Heart right ventricle (tissue), 16 donors: ENCODE measurements around the gene AP3S2. TPM values are rescaled to one million over a fixed set of nuclear protein-coding genes. Genes with fewer than 3 reads are reported as not detected.

Experiments used
- ATAC-seq, 8 donors: fragments of 200-7000 bp; cut with Tn5 transposase; one replicate each; pipeline ENCODE4 v1.9.1; 2020; ENCODE audit warnings: mild to moderate bottlenecking in 8 of 8, moderate library complexity in 8 of 8, moderate number of reproducible peaks in 1 of 8
- DNase-seq, 2 donors: peaks; one replicate each; pipeline ENCODE4 v3.0.0-alpha.2; 2020
- H3K27ac ChIP-seq, 10 donors: fragments of 200-600 bp; sonication (generic) in 2 of 10; one replicate each; pipeline versions ENCODE4 v1.5.0 to v1.8.0; 2020 to 2022; ENCODE audit warnings: mild to moderate bottlenecking in 3 of 10
- H3K27me3 ChIP-seq, 7 donors: fragments of 200-600 bp; one replicate each; pipeline ENCODE4 v1.8.0; 2021 to 2022; ENCODE audit warnings: mild to moderate bottlenecking in 2 of 7
- H3K36me3 ChIP-seq, 9 donors: fragments of 200-600 bp; sonication (generic) in 1 of 9; one replicate each; pipeline versions ENCODE4 v1.5.0 to v1.8.0; 2020 to 2022; ENCODE audit warnings: mild to moderate bottlenecking in 2 of 9
- H3K4me1 ChIP-seq, 9 donors: fragments of 200-600 bp; sonication (generic) in 1 of 9; one replicate each; pipeline versions ENCODE4 v1.5.0 to v1.8.0; 2020 to 2022; ENCODE audit warnings: mild to moderate bottlenecking in 4 of 9
- H3K4me3 ChIP-seq, 10 donors: fragments of 200-600 bp; sonication (generic) in 2 of 10; one replicate each; pipeline versions ENCODE4 v1.5.0 to v1.8.0; 2020 to 2022; ENCODE audit warnings: mild to moderate bottlenecking in 7 of 10, moderate library complexity in 2 of 10
- H3K9me3 ChIP-seq, 11 donors: fragments of 200-600 bp in 10 of 11; sonication (generic) in 2 of 11; one replicate each; pipeline versions ENCODE4 v1.5.0 to v1.8.0; 2013 to 2022; ENCODE audit warnings: mild to moderate bottlenecking in 2 of 11, control low read depth in 1 of 11, moderate library complexity in 1 of 11
- WGBS, 2 donors: extraction: QIAGEN DNeasy Blood & Tissue Kit; methylation state at CpG; one replicate each; pipeline ENCODE4 v1.1.7; 2013; ENCODE audit warnings: inconsistent platforms in 1 of 2; 5-methylcytosine and 5-hydroxymethylcytosine counted together
- intact Hi-C, 10 donors: fragments of 100-400 bp; cut with DNase I; formaldehyde crosslinking; loops; one replicate each; pipeline versions ENCODE4 v1.11.1 to v1.14.2; 2022
- polyA plus RNA-seq, 2 donors: library from polyadenylated mRNA; stranded (reverse); fragments of 200-250 nt; gene quantifications; one replicate each; pipeline ENCODE4 v1.2.3, GENCODE V29; 2013
- total RNA-seq, 10 donors: library from RNA; stranded (reverse); fragmentation: NEBNext Ultra II Directional in 3 of 10; extraction: Animal tissue kit (Norgen Biotek cat#: 25700) in 3 of 10; gene quantifications; one replicate each; pipeline versions ENCODE4 v1.2.1 to v1.2.4, GENCODE V29; 2021 to 2023
- TF ChIP-seq, protein P1 (sequence below), 9 donors: fragments of 200-600 bp; sonication (generic) in 2 of 9; IDR thresholded peaks; one replicate each; pipeline versions ENCODE4 v1.5.0 to v1.8.0; 2021 to 2022; ENCODE audit warnings: antibody characterized with exemption in 9 of 9, mild to moderate bottlenecking in 5 of 9, moderate library complexity in 1 of 9
- donor health status: Arrhythmogenic right ventricular cardiomyopathy.
- donor health status: ischemic (EF 13 %, LVEDD 7.1; RV severe dilation, severe dysfunction).
- donor health status: healthy with polysubstance abuse.
- donor health status: DM: no; HTN: yes; CAD: no.
- donor health status: DM: no; HTN: no; CAD: no.
- donor health status: ischemic (EF 25% LVEDD 6.9; RV normal size, moderate dysfunction).
- donor health status: ischemic (EF 25% LVEDD 5.7; RV mildly dilated, moderate dysfunction).
- donor health status: healthy.
- donor health status: DM: yes; HTN: yes; CAD: no.
- donor health status: Ischemic cardiomyopathy.
- donor health status: ischemic (EF 35%, LVEDD 5.7; RV mildly dilated, moderate dysfunction).
- donor health status: nonischemic (EF 11% LVEDD 7.7; RV severe dilation, severe dysfunction).
- donor health status: DM: yes; HTN: yes; CAD: no.
- donor health status: PGD.
- donor health status: ischemic (EF 29% LVEDD 5.4; RV normal size, mild dysfunction).
- donor health status: nonischemic (EF 23%, LVEDD 6.1; RV moderate dilation, normal function).

The AP3S2 gene
- total and polyA plus RNA-seq, 12 donors: 16.8 to 55.5 (median 45.5) TPM

DNA sequence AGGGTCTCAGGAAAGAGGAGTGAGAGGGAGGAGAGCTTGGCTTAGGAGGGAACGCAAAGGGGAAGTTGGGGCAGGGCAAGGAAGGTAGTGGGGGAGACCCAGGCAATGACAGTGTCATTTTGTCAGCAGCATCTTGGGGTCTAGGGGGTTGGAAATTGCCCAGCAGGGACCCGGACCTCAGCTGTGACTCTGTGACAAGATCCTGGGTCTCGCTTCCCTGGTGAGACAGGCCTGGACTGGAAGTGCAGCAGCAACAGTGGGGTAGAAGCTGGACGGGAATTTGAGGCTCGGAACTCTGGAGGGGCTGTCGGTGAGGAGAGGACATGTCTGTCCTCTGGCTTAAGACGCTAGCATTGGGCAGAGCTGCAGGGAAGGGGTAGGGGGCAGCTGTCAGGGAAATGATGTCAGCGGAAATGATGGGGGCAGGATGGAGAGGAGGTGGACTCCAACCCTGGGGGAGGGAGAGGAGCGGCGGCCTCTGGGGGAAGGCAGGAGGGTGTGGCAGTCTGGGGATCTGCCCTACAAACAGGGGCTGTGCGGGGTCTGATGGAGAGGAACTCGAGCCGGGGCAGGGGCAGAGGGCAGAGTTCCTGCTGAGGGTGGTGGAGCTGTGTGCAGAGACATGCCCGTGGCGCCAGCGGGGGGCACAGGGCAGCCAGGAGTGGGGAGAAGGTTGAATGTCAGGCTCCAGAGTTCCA, 91.4 kb downstream of the AP3S2 start:
- intact Hi-C loops: no loop called here
- WGBS, 2 donors: 52 to 55% methylated on average over 16 of the region's 16 CpGs
- peak overlapping the region in 1 of 10 donors; percentile 28 for H3K27ac ChIP-seq
- H3K4me3 ChIP-seq: peak overlapping the region in 2 of 10 donors; percentile 20 to 35
- TF ChIP-seq, protein P1, sequence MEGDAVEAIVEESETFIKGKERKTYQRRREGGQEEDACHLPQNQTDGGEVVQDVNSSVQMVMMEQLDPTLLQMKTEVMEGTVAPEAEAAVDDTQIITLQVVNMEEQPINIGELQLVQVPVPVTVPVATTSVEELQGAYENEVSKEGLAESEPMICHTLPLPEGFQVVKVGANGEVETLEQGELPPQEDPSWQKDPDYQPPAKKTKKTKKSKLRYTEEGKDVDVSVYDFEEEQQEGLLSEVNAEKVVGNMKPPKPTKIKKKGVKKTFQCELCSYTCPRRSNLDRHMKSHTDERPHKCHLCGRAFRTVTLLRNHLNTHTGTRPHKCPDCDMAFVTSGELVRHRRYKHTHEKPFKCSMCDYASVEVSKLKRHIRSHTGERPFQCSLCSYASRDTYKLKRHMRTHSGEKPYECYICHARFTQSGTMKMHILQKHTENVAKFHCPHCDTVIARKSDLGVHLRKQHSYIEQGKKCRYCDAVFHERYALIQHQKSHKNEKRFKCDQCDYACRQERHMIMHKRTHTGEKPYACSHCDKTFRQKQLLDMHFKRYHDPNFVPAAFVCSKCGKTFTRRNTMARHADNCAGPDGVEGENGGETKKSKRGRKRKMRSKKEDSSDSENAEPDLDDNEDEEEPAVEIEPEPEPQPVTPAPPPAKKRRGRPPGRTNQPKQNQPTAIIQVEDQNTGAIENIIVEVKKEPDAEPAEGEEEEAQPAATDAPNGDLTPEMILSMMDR (IDR thresholded peaks at IDR 0.05): no peak
- ATAC-seq (peak in 6 of 8 donors; percentile 27 to 86 (median 64)), DNase-seq (peak in 1 of 2 donors; percentile 44)
- H3K27me3 ChIP-seq: peaks cover 0 to 5% (median 0%) of the 10 kb centered on the region in 7 donors
- H3K36me3 ChIP-seq: peaks cover 0 to 94% (median 0%) of the 10 kb centered on the region in 9 donors
- no peaks in the 10 kb centered on the region for H3K9me3 ChIP-seq
- peaks cover 0 to 4% (median 0%) of the 10 kb centered on the region in 9 donors for H3K4me1 ChIP-seq

DNA sequence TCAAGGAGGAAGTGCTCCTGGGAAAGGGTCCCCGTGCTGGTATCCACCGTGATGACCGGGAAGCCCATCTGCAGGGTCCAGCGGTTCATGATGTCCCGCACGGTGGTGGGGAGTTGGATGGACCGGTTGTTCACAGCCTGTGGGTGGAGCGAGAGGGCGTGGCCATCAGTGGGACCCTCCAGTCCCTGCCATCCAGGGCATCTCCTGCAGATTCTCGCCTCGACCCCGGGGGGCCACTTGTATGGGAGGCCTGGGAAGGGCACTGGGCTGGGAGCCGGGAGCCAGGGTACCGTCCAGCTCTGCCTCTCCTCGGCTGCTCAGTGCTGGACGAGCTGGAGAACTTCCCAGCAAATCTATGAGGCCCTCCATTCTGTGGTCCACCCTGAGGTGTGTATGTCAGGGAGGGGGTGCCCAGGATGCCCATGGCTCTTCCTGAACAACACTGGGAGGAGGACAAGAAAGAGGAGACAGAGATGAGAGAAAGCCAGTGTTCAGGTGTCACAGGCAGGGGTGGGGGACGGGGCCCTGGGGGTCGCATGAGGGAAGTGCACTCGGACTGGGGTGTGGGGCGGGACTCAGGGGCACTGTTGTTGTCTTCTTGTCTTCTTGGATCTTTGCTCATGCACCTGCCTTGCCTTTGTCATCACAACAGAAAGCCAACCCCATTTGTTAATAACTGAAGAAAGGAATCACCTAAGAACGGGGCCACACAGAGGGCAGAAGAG, 92.2 kb downstream of the AP3S2 start:
- TF ChIP-seq, protein P1 (IDR thresholded peaks at IDR 0.05): no peak
- WGBS, 2 donors: 88 to 91% methylated on average over 21 of the region's 21 CpGs
- intact Hi-C loops: no loop called here
- no peak for ATAC-seq
- peaks cover 0 to 4% (median 0%) of the 10 kb centered on the region in 9 donors for H3K4me1 ChIP-seq
- peaks cover 0 to 99% (median 0%) of the 10 kb centered on the region in 9 donors for H3K36me3 ChIP-seq
- no peak for DNase-seq
- H3K27ac ChIP-seq: no peak overlapping the region
- no peak overlapping the region for H3K4me3 ChIP-seq
- peaks cover 0 to 5% (median 0%) of the 10 kb centered on the region in 7 donors for H3K27me3 ChIP-seq
- peaks cover 0 to 2% (median 0%) of the 10 kb centered on the region in 11 donors for H3K9me3 ChIP-seq

DNA sequence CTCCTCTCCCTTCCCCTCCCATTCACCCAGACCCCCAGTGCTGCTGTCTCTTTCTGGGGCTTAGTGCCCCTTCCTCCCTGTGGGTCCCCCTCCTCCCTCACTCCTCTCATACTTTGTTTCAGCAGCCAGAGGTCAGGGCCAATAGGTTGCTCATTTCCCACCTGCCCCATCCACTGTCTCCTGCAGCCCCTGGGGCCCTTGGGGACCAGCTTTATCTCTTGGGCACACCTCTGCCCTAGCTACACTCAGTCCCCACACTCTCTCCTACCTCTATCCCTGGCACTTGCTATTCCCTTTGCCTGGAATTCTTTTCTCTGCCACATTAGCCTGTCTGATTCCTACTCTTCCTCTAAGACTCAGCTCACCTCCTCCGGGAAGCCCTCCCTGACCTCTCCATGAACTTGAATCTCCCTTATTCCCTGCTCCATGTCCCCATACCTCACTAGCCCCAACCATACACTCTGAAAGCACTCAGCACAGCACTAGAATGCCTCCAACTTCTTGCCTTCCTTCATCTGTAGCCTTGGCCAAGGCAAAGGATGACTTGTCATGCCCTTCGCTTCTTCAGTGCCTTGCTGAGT, 93.8 kb downstream of the AP3S2 start:
- DNase-seq (no peak), ATAC-seq (no peak)
- peaks cover 0 to 13% (median 5%) of the 10 kb centered on the region in 9 donors for H3K4me1 ChIP-seq
- no peak overlapping the region for H3K4me3 ChIP-seq
- 97 to 99% methylated on average over 2 of the region's 2 CpGs for WGBS, 2 donors
- intact Hi-C loops: loop anchor here in 1 of 10 donors (1.0 kb wide), 1 partner anchor 32 kb away; no protein-coding TSS in a partner anchor
- H3K27me3 ChIP-seq: peaks cover 0 to 5% (median 0%) of the 10 kb centered on the region in 7 donors
- H3K36me3 ChIP-seq: peaks cover 0 to 95% (median 0%) of the 10 kb centered on the region in 9 donors
- no peak overlapping the region for H3K27ac ChIP-seq
- H3K9me3 ChIP-seq: peaks cover 0 to 11% (median 0%) of the 10 kb centered on the region in 11 donors
- TF ChIP-seq, protein P1 (IDR thresholded peaks at IDR 0.05): no peak
